ENCODE measurements around the gene CD300C.
A peak's percentile ranks its signal among the peaks of the same experiment; 100 is the strongest.
"Not testable (repeated sequence)": the region's sequence is repeated elsewhere in the genome, so short reads cannot be mapped to it uniquely, and the experiment has no call there.

The CD300C gene

GRCh38 chr17:74530831-74531150 is 15.1 kb downstream of the CD300C start:
- DNase-seq: no peak

GRCh38 chr17:74529243-74529642 is 16.7 kb downstream of the CD300C start:
- DNase-seq: no peak

GRCh38 chr17:74528491-74529199 is 17.3 kb downstream of the CD300C start:
- DNase-seq: no peak

- DNase-seq: no peak
Observed at GRCh38 chr17:74527756-74528155, 18.2 kb downstream of the CD300C start.

- DNase-seq: no peak
Observed at GRCh38 chr17:74527081-74527480, 18.8 kb downstream of the CD300C start.

- DNase-seq: no peak
Observed at GRCh38 chr17:74526681-74527080, 19.2 kb downstream of the CD300C start.

GRCh38 chr17:74525781-74526288 is 20.1 kb downstream of the CD300C start:
- DNase-seq: no peak

GRCh38 chr17:74525465-74525725 is 20.5 kb downstream of the CD300C start:
- no peak for DNase-seq

- no peak for DNase-seq
Observed at GRCh38 chr17:74524653-74525464, 21.1 kb downstream of the CD300C start.

GRCh38 chr17:74523308-74523707 is 22.6 kb downstream of the CD300C start:
- DNase-seq: no peak

GRCh38 chr17:74522381-74523105 is 23.4 kb downstream of the CD300C start:
- no peak for DNase-seq

- DNase-seq: no peak
Observed at GRCh38 chr17:74521701-74522201, 24.2 kb downstream of the CD300C start.

GRCh38 chr17:74520790-74521480 is 25.0 kb downstream of the CD300C start:
- no peak for DNase-seq

- peak; percentile 31 for DNase-seq
Observed at GRCh38 chr17:74520016-74520434, 25.9 kb downstream of the CD300C start.

GRCh38 chr17:74518413-74518981 is 27.4 kb downstream of the CD300C start:
- DNase-seq: not testable (repeated sequence)

- no peak for DNase-seq
Observed at GRCh38 chr17:74516561-74517328, 29.2 kb downstream of the CD300C start.

GRCh38 chr17:74515941-74516340 is 30.0 kb downstream of the CD300C start:
- DNase-seq: no peak

- peak; percentile 14 for DNase-seq
Observed at GRCh38 chr17:74514632-74515334, 31.1 kb downstream of the CD300C start.

- DNase-seq: peak; percentile 39
Observed at GRCh38 chr17:74513987-74514631, 31.8 kb downstream of the CD300C start.

GRCh38 chr17:74512624-74513091 is 33.3 kb downstream of the CD300C start:
- peak; percentile 22 for DNase-seq
